SIG-M5 treated with dmso at 0.1 percent for 504 hours (cell line): ENCODE results near the gene GEMIN7.

Experiments used
- DNase-seq: peaks from one replicate; lab custom pipeline; 2025; ENCODE audit not compliant: unreplicated experiment; lab: John Stamatoyannopoulos, UW

Gene GEMIN7

DNA sequence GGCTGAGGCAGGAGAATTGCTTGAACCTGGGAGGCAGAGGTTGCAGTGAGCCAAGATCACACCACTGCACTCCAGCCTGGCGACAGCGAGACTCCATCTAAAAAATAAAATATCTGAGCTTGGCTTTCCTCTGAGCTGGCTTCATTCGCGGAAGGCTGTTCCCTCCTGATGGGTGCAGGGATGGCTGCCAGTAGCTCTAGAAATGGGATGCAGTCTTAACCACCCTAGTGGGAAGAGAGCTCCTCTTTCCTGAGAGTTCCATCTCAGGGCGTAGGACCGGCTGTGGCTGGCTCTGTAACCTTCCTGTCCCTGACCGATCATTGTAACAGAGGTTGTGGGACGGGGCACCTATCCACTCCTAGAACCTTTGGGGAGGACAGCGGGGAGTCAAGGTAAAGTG is 46.3 kb downstream of the GEMIN7 start:
- no peak for DNase-seq

DNA sequence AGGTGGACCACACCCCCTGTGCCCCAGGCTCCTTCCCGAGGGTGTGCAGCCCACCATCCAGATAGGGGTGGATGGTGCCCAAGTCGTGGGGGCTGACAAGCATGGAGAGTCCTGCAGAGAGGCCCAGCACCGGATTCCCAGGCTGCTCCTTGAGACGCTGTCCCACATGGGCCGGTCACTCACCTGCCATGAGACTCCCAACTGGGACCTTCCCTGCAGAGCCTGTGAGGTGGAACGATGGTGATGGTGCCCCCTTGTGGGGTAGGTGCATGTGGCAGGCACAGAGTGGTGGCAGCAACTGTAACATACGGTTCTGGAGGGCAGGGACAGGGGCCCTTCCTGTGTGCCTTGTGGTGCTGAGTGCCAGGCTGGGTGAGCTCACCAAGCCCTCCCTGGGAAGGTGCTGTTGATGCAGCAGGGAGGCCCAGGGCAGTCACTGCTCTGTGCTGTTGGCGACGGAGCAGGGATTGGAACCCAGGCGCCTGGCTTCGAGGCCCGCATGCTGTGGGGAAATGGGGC is 47.0 kb downstream of the GEMIN7 start:
- DNase-seq, result peak; percentile 54

DNA sequence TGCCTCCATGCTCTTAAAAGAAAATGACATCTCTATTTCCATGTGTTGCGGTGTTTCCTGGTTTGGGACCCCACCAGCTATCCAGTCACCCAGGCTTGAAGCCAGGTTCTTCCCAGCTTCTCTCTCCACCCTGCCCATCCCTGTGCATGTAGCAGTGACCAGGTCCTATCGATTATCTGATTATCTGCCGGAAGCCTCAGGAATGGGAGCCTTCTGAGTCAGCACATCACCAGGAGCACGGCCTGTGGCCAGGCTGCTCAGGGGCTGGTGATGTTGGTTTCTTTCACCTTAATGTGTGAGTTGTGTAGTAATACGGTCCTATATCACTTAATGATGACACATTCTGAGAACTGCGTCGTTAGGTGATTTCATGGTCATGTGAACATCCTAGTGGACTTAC is 47.6 kb downstream of the GEMIN7 start:
- DNase-seq, result no peak

DNA sequence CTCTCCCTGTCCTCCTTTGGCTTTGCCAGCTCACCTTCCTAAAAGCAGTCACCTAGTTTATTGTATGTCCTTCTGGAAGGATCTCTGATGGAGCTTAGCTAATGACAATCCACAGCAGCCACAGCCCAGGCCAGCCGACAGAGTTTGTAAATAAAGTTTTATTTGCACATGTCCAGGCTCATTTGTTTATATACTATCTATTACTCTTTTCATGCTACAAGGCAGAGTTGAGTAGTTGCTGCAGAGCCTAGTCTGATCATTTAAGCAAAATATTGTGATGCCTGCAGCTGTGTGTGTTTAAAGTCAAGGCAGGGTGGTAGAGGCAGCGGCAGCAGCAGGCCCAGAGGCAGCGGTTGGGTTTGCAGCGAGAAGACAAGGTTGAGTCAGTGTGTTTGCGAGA is 49.1 kb downstream of the GEMIN7 start:
- no peak for DNase-seq

DNA sequence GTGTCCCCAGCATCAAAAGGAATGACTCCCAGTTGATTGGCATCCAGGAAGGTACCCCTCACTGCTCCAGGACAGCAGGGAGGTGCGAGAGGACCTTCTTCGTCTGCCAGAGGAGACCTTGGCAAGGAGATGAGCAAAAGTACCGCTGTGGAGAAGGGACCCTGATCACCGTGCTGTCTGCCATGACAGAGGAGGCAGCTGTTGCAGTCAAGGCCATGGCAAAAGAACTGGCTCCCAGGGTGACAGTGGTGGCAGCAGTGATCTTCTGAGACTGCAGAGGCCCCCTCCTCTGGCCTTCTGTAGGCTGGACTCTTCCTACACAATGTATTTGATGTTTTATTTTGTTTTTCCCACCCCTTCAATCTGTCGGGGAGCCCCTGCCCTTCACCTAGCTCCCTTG is 49.7 kb downstream of the GEMIN7 start:
- no peak for DNase-seq

DNA sequence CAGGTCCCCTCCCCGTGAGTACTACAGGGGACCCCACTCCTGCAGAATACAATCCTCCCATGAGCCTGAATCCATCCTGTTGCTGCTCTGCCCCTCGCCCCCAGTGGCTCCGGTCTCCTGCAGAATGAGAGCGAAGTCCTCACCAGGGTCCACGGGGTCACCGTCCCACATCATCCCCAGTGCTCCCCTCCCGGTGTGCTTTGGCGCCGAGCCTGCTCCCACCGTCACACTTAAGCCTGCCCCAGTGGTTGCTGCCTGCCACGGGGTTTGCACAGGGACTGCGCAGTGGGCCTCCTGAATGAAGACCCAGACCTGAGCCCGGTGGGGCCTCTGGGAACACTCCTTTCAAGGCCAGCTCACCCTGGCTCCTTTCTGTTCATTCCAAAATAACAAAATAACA is 51.2 kb downstream of the GEMIN7 start:
- DNase-seq, result no peak

DNA sequence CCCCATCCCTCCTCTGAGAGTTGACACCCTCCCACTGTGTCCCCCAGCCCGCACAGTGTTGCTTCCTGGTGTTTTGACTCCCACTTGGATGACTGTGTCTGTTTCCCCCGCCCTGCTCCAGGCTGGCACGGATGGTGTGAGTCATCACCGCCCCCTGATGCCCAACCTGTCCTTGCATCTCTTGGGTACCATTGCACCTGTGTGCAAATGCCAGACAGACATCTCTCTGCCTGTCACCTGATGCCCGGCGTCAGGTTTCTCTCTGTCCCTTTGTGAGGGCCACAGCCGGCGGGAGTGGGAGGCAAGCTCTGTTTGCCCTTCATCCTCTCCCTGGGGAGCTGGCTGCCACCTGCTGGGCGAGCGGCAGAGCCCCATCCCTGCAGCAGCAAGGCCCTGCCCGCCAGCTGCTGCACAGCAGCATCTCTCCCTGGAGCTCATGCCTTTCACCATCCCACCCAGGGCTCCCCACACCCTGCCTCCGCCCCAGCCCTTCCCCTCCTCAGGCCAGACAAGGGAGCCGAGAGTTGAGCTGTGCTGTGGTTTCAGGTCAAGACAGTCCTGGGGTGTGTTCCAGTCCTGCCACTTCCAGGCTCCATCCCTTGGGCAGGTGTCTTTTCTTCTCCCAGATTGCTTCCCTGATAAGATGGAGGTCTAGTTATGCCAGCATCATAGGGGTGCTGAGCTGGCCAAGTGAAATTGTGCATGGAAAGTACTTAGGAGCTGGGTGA is 52.0 kb downstream of the GEMIN7 start:
- peak; percentile 47 for DNase-seq

DNA sequence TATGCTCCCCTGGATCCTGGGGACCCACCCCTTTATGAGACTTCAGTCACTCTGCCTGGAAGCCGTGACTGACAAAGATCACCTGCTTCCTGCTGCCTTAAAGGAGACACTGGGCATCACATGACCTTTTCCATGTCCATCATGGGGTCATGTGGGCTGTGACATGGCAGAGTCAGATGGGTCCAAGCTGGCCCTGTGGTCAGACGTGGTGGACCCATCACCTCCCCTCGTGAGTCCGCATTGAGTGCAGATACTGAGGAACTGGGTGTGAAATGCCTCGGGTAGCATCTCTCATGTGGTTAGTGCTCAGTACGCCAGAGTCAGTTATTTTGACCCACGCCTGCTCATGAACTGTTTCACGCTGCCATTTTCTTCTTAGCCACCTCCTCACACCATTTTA is 54.6 kb downstream of the GEMIN7 start:
- no peak for DNase-seq

DNA sequence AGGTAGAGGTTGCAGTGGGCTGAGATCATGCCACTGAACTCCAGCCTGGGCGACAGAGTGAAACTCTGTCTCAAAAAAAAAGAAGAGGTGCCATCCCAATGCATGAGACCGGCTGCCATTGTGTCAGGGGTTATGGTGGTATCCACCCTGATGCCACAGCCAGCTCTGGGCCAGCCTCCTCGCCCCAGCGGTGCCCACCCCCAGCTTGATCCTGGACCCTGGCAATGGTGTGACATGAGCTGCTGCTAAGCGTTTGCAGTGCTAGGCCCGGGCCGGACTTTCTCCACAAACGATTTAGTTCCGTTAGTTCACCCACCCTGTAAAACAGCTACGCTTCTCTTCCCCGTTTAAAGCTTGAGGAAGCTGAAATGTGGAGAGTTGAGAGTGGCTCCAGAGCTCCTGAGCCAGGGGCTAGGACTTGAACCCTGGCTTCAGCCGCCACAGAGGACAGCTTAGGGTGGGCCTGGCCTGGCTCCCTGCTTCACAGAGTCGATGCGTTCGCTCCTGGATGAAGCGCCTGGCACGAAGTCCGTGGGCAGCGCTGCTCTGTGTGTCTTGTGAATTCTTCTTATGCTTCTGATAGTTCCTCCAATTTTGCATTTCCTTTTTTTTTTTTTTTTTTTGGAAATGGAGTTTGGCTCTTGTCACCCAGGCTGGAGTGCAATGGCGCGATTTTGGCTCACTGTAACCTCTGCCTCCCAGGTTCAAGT is 56.3 kb downstream of the GEMIN7 start:
- DNase-seq, result no peak

DNA sequence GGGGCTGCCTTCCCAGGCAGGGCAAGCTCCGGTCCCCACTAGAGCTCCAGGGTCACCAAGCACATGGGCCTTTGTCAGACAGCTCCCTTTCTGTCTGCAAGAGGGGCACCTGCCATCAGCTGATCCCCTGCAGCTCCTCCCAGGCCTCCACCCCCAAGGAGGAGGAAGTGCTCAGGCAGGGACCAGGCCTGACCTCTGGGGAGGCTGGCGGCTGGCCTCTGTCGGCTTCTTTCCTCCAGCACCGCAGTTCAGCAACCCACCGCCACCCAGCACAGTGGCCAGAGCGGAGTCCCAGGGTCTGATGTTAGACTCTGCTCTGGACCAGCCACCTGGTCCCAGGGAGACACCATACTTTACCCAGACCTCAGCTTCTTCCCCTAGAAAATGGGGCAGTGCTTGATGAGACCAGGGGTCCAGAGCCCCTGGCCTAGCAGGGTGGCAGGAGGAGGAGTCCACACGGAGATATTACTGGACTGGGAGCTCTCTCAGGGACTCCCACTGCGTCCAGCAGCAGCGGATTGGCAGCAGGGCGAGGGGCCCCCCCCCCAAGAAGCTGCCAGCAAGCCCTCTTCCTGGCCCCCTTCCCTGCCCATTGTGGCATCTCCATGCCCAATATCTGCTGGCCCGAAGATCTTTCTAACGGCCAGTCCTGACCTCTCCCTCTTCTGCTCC is 57.6 kb downstream of the GEMIN7 start:
- no peak for DNase-seq

DNA sequence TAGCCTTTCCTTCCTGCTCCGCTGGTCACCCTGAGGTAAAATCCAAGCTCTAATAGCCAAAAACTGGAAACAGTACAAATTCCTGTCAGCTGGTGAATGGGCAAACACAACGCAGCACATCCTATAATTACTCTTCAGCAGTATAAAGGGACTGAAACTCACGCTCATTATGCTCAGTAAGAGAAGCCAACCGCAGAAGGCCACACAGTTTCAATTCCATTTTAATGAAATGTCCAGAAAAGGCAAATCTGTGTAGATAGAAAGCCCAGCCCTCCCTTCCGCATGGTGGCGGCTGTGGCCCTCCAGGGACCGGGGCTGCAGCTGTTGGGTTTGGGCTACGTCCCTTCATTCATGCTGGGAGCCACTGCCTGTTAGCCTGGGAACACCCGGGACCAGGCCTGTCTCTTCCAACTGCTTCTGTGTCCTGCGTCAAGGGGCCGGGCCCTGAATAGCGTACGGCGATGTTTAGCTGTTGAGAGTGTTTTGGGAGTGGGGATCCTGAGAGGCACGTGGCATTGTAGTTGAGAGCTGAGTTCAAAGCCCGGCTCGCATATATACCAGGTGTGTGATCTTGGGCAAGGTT is 58.2 kb downstream of the GEMIN7 start:
- no peak for DNase-seq

DNA sequence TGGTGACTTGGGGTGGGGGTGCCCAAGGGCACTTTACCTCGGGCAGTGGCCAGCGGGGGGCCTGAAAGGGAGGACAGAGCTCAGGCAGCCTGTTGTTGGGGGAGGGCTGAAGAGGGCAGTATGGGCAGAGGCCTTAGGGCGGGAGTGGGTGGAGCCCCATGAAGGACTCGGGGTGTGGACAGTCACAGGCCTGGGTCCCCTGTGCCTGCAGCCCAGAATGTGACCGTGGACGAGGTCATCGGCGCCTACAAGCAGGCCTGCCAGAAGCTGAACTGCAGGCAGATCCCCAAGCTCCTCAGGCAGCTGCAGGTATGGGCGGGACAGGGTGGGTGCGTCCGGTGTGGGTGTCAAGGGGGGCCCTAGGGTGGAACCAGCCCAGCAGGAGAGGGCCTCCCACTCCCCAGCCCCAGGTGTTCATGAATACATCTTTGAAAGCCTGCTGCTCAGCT is 59.3 kb downstream of the GEMIN7 start:
- no peak for DNase-seq

DNA sequence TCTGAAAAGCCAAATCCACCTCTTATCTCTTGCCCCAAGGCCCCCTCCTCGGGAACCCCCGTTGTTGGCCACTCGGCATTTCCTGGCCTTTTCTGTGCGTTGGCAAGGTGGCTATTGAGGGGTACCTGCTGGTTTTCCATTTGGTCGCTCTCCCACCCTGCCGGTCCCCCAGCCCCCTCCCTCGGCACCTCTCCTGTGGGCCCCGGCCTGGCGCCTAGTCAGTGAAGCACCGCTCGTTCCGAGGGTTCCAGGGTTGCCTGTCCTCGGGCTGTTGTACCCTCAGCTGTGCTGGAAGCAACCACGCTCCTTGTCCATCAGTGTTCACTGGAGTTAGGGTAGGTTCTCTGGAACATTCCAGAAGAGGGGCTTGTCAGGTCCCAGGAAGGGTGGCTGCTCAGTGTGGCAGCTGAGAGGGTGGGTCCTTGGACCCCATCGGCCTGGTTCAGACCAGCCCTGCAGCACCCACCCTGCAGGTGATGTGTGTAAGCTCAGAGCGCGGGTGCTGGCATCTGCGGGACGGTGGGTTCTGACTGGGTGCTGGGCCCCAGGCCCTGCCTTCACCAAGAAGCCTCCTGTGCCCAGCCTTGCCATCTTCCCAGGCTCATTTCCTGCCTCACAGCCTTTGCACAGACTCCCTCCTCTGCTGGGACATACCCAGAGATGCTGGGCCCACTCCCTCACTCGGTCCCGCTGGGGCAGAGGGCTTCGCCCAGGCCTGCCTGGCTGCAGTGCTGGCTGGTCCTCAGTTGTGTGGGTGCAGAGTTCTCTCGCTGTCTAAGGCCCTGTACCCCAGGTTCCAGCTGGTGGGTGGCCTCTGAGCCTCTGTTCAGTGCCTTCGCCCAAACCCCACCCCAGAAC is 60.5 kb downstream of the GEMIN7 start:
- no peak for DNase-seq

DNA sequence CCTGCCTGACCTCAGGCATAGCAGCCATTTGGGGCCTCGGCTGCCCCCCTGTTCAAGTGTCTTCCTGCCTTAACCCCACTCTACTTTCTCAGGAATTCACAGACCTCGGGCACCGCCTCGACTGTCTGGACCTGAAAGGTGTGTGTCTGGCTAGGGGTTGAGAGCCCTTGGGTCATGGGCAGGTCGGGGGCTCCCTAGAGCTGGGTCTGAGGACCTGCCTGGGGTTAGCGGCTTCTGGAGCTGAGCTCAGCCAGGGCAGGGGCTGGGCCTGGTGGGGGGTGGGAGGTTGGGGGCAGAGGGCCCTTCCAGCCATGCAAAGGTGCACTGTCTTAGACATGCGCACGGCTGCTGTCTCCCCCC is 61.1 kb downstream of the GEMIN7 start:
- no peak for DNase-seq

DNA sequence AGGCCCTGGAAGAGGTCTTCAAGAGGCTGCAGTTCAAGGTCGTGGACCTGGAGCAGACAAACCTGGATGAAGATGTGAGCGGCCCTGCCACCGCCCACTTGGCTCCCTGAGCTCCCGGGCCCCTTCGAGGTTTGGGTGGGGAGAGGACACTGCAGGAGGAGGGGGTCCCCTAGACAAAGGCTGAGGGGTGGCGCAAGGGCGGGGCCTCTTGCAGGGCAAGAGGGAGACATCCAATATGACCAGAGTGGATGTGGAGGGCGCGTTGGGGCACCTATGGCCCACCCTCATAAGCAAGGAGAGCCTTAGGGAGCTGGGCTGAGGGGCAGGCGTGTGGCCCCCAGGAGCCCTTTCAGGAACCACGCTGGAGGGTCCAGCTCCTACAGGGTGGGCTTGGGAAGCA is 61.5 kb downstream of the GEMIN7 start:
- DNase-seq, result no peak
